GM12874 (cell line): ENCODE results near the gene PCDHGB7.
A peak's percentile ranks its signal among the peaks of the same experiment; 100 is the strongest.

Experiments
- CTCF ChIP-seq: IDR thresholded peaks from 2 replicates; pipeline ENCODE4 v1.5.1; 2011; ENCODE audit warnings: low read depth, mild to moderate bottlenecking, control low read depth, low read length, moderate library complexity; ENCODE audit not compliant: insufficient read depth

The PCDHGB7 gene

GRCh38 chr5:141420855-141421488, 3.5 kb downstream of the PCDHGB7 start, which contains the start of gene PCDHGA11:
Gene PCDHGA11, plus strand, starts transcription at chr5:141421051. Its CDS starts 177 bp downstream, at chr5:141421228.
- peak; percentile 75 for TF ChIP-seq CTCF

- TF ChIP-seq CTCF: no peak
These were observed 4.0 kb downstream of the PCDHGB7 start for GRCh38 chr5:141421489-141421855.

- no peak for TF ChIP-seq CTCF
These were observed 5.3 kb downstream of the PCDHGB7 start for GRCh38 chr5:141422742-141423291.

- TF ChIP-seq CTCF: no peak
These were observed 10.4 kb downstream of the PCDHGB7 start for GRCh38 chr5:141427783-141428426.

GRCh38 chr5:141430332-141431113, 13.0 kb downstream of the PCDHGB7 start, which contains the start of gene PCDHGA12:
Gene PCDHGA12, plus strand, starts transcription at chr5:141430507. Its CDS starts 253 bp downstream, at chr5:141430760.
- peak; percentile 53 for TF ChIP-seq CTCF

GRCh38 chr5:141431286-141431685, 13.8 kb downstream of the PCDHGB7 start:
- TF ChIP-seq CTCF: no peak

- no peak for TF ChIP-seq CTCF
These were observed 16.5 kb downstream of the PCDHGB7 start for GRCh38 chr5:141434006-141434405.
